ENCODE data around the gene MCM9.

DNA sequence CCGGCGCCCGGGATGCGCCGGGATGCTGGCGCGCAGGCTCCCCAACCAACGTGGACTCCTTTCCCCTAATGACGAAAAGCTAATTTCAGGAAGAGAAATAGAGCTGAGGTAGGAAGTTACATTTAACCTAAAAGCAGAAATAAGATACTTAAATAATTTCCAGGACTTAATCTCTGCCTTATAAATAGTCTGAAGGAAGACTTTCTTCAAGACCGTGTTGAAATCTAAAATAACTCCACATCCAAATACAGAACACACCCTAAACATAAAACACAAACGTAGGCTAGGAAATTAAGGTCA lies 39.7 kb downstream of the MCM9 start:
- TF ChIP-seq YY1 (IDR thresholded peaks at IDR 0.05; ENCODE audit: insufficient read depth, insufficient read length) (no peak), ZNF274 (IDR thresholded peaks at IDR 0.05; ENCODE audit: low read depth, low read length) (no peak), SUZ12 (IDR thresholded peaks at IDR 0.05; ENCODE audit: extremely low read depth, insufficient read depth, insufficient read length) (no peak)
